CD14-positive monocyte (primary cell): Measurements from ENCODE around the gene GALNTL6. TPM values are rescaled to one million over a fixed set of nuclear protein-coding genes. Genes with fewer than 3 reads are reported as not detected.

Experiments
- DNase-seq, 3 donors: peaks; one replicate each; pipeline ENCODE4 v3.0.0-alpha.2; 2011 to 2022
- H2AFZ ChIP-seq: 2 replicates; pipeline ENCODE4 v1.6.0; 2012; ENCODE audit warnings: mild to moderate bottlenecking, low read depth, low read length, inconsistent platforms; ENCODE audit not compliant: insufficient read depth, poor library complexity, severe bottlenecking
- H3K27ac ChIP-seq, 2 donors: 1 replicate in 1 of 2; 2 replicates in 1 of 2; pipeline ENCODE4 v1.5.1; 2012 to 2013; ENCODE audit warnings: low read length in 2 of 2, control low read depth in 1 of 2, inconsistent platforms in 1 of 2, low read depth in 1 of 2, mild to moderate bottlenecking in 1 of 2
- H3K27me3 ChIP-seq, 2 donors: one replicate each; pipeline versions ENCODE4 v1.6.0 to v1.6.1; 2011 to 2013; ENCODE audit warnings: low read length in 2 of 2; ENCODE audit not compliant: control insufficient read depth in 2 of 2, insufficient read depth in 2 of 2
- H3K36me3 ChIP-seq, 2 donors: replicated peaks in 1 of 2; 1 replicate in 1 of 2; 2 replicates in 1 of 2; pipeline versions ENCODE4 v1.5.1 to v1.6.1; 2012 to 2013; ENCODE audit warnings: low read length in 2 of 2, control low read depth in 1 of 2, inconsistent platforms in 1 of 2, mild to moderate bottlenecking in 1 of 2; ENCODE audit not compliant: insufficient read depth in 2 of 2, control insufficient read depth in 1 of 2
- H3K4me1 ChIP-seq, 2 donors: 1 replicate in 1 of 2; 2 replicates in 1 of 2; pipeline versions ENCODE4 v1.5.1 to v1.6.1; 2012 to 2013; ENCODE audit warnings: low read length in 2 of 2, control low read depth in 1 of 2, inconsistent platforms in 1 of 2, mild to moderate bottlenecking in 1 of 2, moderate library complexity in 1 of 2; ENCODE audit not compliant: insufficient read depth in 2 of 2, control insufficient read depth in 1 of 2
- H3K4me2 ChIP-seq: replicated peaks from 2 replicates; pipeline ENCODE3; 2012; ENCODE audit warnings: low read length, moderate library complexity, mild to moderate bottlenecking; ENCODE audit not compliant: poor library complexity, severe bottlenecking; ENCODE audit errors: extremely low read depth
- H3K4me3 ChIP-seq, 3 experiments: fragments of 200-600 bp in 1 of 3; sonication (generic) in 1 of 3; replicated peaks in 1 of 3; 1 replicate in 2 of 3; 2 replicates in 1 of 3; pipeline ENCODE4 v1.5.1; 2011 to 2013; ENCODE audit warnings: low read length in 3 of 3, mild to moderate bottlenecking in 3 of 3, control low read depth in 2 of 3, low read depth in 2 of 3, inconsistent platforms in 1 of 3, moderate library complexity in 1 of 3
- H3K79me2 ChIP-seq: 2 replicates; pipeline ENCODE4 v1.6.0; 2012; ENCODE audit warnings: mild to moderate bottlenecking, control low read depth, inconsistent platforms, low read length, moderate library complexity; ENCODE audit not compliant: insufficient read depth
- H3K9ac ChIP-seq: 2 replicates; pipeline ENCODE4 v1.6.0; 2017; ENCODE audit warnings: low read length, mild to moderate bottlenecking; ENCODE audit not compliant: insufficient read depth, poor library complexity, severe bottlenecking
- H3K9me3 ChIP-seq, 2 donors: replicated peaks in 1 of 2; 1 replicate in 1 of 2; 2 replicates in 1 of 2; pipeline versions ENCODE4 v1.5.1 to v1.6.1; 2012 to 2013; ENCODE audit warnings: low read length in 2 of 2, control low read depth in 1 of 2; ENCODE audit not compliant: control insufficient read depth in 1 of 2, insufficient read depth in 1 of 2
- H4K20me1 ChIP-seq: 2 replicates; pipeline ENCODE4 v1.6.0; 2012; ENCODE audit warnings: mild to moderate bottlenecking, low read length, control low read depth, moderate library complexity; ENCODE audit not compliant: insufficient read depth
- H3K27ac Mint-ChIP-seq, 7 donors: one replicate each; pipeline ENCODE4 v1.8.0; 2020; ENCODE audit warnings: mild to moderate bottlenecking in 7 of 7, mixed read lengths in 7 of 7, moderate library complexity in 6 of 7, inconsistent platforms in 2 of 7
- H3K27me3 Mint-ChIP-seq, 3 donors: one replicate each; pipeline ENCODE4 v1.8.0; 2021 to 2022; ENCODE audit warnings: low read depth in 3 of 3, mild to moderate bottlenecking in 3 of 3, mixed read lengths in 3 of 3, moderate library complexity in 3 of 3, inconsistent platforms in 1 of 3
- H3K36me3 Mint-ChIP-seq, 2 donors: one replicate each; pipeline ENCODE4 v1.8.0; 2020; ENCODE audit warnings: mixed read lengths in 2 of 2, inconsistent platforms in 1 of 2, mild to moderate bottlenecking in 1 of 2
- H3K4me1 Mint-ChIP-seq: one replicate; pipeline ENCODE4 v1.8.0; 2020; ENCODE audit warnings: mild to moderate bottlenecking, mixed read lengths
- H3K4me3 Mint-ChIP-seq, 2 donors: one replicate each; pipeline ENCODE4 v1.8.0; 2020; ENCODE audit warnings: mild to moderate bottlenecking in 2 of 2, mixed read lengths in 2 of 2, moderate library complexity in 1 of 2
- H3K9me3 Mint-ChIP-seq, 7 donors: one replicate each; pipeline ENCODE4 v1.8.0; 2020 to 2022; ENCODE audit warnings: mixed read lengths in 7 of 7, mild to moderate bottlenecking in 6 of 7, moderate library complexity in 6 of 7, inconsistent platforms in 2 of 7
- CTCF ChIP-seq: fragments of 200-600 bp; IDR thresholded peaks from one replicate; pipeline ENCODE4 v1.8.0; 2022; ENCODE audit warnings: antibody characterized with exemption, mild to moderate bottlenecking
- WGBS: methylation state at CpG from one replicate; pipeline ENCODE4 v1.1.5; 2013; ENCODE audit warnings: missing lambda C conversion rate; ENCODE audit not compliant: insufficient coverage; 5-methylcytosine and 5-hydroxymethylcytosine counted together
- intact Hi-C, 2 donors: fragments of 100-400 bp; cut with micrococcal nuclease; formaldehyde crosslinking; loops; one replicate each; pipeline versions ENCODE4 v1.15.0 to v1.15.1; 2023
- polyA plus RNA-seq, 3 donors: library from polyadenylated mRNA; depleted of rRNA in 1 of 3; unstranded in 2 of 3; stranded (reverse) in 1 of 3; fragments of 300-500 nt in 2 of 3; fragments of >200 nt in 1 of 3; fragmentation: Illumina TruSeq in 2 of 3; gene quantifications; 1 replicate in 2 of 3; 2 replicates in 1 of 3; pipeline ENCODE4 v1.2.3, GENCODE V29; 2012 to 2021

GALNTL6 gene
- polyA plus RNA-seq, 3 donors: 0.05 TPM; not detected in 2

GRCh38 chr4:172096786-172097185 lies 283.6 kb downstream of the GALNTL6 start:
- Histone ChIP-seq H3K27me3 (no peaks in the 10 kb centered on the region), H3K4me2 (no peak overlapping the region), H3K27ac (no peak overlapping the region), H3K9me3 (no peaks in the 10 kb centered on the region), H3K79me2 (no peaks in the 10 kb centered on the region), H3K36me3 (no peaks in the 10 kb centered on the region), H3K9ac (no peak overlapping the region), H3K4me1 (no peaks in the 10 kb centered on the region), H3K4me3 (no peak overlapping the region), H4K20me1 (no peaks in the 10 kb centered on the region), H2AFZ (no peak overlapping the region)
- intact Hi-C loops: no loop called here
- TF ChIP-seq CTCF: no peak
- H3K27me3 Mint-ChIP-seq: peaks cover 0 to 4% (median 2%) of the 10 kb centered on the region in 3 donors
- no CpG with 5 or more reads among the region's 6 CpGs for WGBS
- peaks cover 0 to 5% (median 2%) of the 10 kb centered on the region in 7 donors for H3K9me3 Mint-ChIP-seq
- H3K4me1 Mint-ChIP-seq: no peaks in the 10 kb centered on the region
- H3K27ac Mint-ChIP-seq: no peak overlapping the region
- DNase-seq: no peak
- no peak overlapping the region for H3K4me3 Mint-ChIP-seq
- H3K36me3 Mint-ChIP-seq: no peaks in the 10 kb centered on the region

GRCh38 chr4:172099376-172099775 lies 286.2 kb downstream of the GALNTL6 start:
- H2AFZ ChIP-seq: no peak overlapping the region
- H3K4me3 ChIP-seq: no peak overlapping the region
- peaks cover 0 to 7% (median 4%) of the 10 kb centered on the region in 7 donors for H3K9me3 Mint-ChIP-seq
- no peaks in the 10 kb centered on the region for H3K79me2 ChIP-seq
- H3K36me3 ChIP-seq: no peaks in the 10 kb centered on the region
- no peak for DNase-seq
- H3K27ac Mint-ChIP-seq: no peak overlapping the region
- no peaks in the 10 kb centered on the region for H3K36me3 Mint-ChIP-seq
- no peaks in the 10 kb centered on the region for H3K9me3 ChIP-seq
- no peak overlapping the region for H3K4me2 ChIP-seq
- no peak overlapping the region for H3K27ac ChIP-seq
- no peak overlapping the region for H3K9ac ChIP-seq
- no CpG with 5 or more reads among the region's 2 CpGs for WGBS
- intact Hi-C loops: no loop called here
- H3K4me1 Mint-ChIP-seq: no peaks in the 10 kb centered on the region
- H3K27me3 ChIP-seq: no peaks in the 10 kb centered on the region
- H4K20me1 ChIP-seq: no peaks in the 10 kb centered on the region
- TF ChIP-seq CTCF: no peak
- peaks cover 0 to 4% (median 2%) of the 10 kb centered on the region in 3 donors for H3K27me3 Mint-ChIP-seq
- no peak overlapping the region for H3K4me3 Mint-ChIP-seq
- H3K4me1 ChIP-seq: no peaks in the 10 kb centered on the region
